ENCODE measurements around the gene FZD1.

FZD1 gene

GRCh38 chr7:91288208-91288824 is 24.1 kb downstream of the FZD1 start:
- DNase-seq, result peak; percentile 30
- no peak overlapping the region for H2AFZ ChIP-seq (ENCODE audit: low read depth, low read length)

GRCh38 chr7:91289633-91290254 is 25.5 kb downstream of the FZD1 start:
- Histone ChIP-seq H3K9me3 (ENCODE audit: insufficient read depth, low read length, severe bottlenecking) (no peaks in the 10 kb centered on the region), H3K27ac (ENCODE audit: low read length) (no peak overlapping the region), H3K27me3 (ENCODE audit: insufficient read depth, low read length, poor library complexity) (peaks cover 4% of the 10 kb centered on the region), H4K20me1 (ENCODE audit: insufficient read depth, low read length) (no peaks in the 10 kb centered on the region), H3K4me2 (ENCODE audit: insufficient read depth, low read length) (no peak overlapping the region), H3K4me1 (ENCODE audit: insufficient read depth, low read length) (no peaks in the 10 kb centered on the region), H3K9ac (ENCODE audit: low read depth, low read length) (no peak overlapping the region), H3K79me2 (ENCODE audit: insufficient read depth, low read length) (no peaks in the 10 kb centered on the region), H2AFZ (ENCODE audit: low read depth, low read length) (no peak overlapping the region), H3K4me3 (ENCODE audit: low read depth in 1 of 2, low read length in 2 of 2) (no peak overlapping the region), H3K36me3 (ENCODE audit: insufficient read depth, low read length) (no peaks in the 10 kb centered on the region)
- TF ChIP-seq EZH2 (IDR thresholded peaks at IDR 0.05; ENCODE audit: borderline replicate concordance, low read depth, low read length, severe bottlenecking) (no peak), CTCF (IDR thresholded peaks at IDR 0.05; ENCODE audit: borderline replicate concordance, extremely low read depth, low read length, poor library complexity, severe bottlenecking) (no peak)
- ATAC-seq (ENCODE audit: insufficient read depth, low read depth) (no peak), DNase-seq (no peak)

More at GRCh38 chr7:91288208-91288824, 24.1 kb downstream of the FZD1 start:
- TF ChIP-seq CTCF (IDR thresholded peaks at IDR 0.05; ENCODE audit: borderline replicate concordance, extremely low read depth, low read length, poor library complexity, severe bottlenecking), result peak; percentile 50
- no peak for TF ChIP-seq EZH2 (IDR thresholded peaks at IDR 0.05; ENCODE audit: borderline replicate concordance, low read depth, low read length, severe bottlenecking)
- no peaks in the 10 kb centered on the region for H4K20me1 ChIP-seq (ENCODE audit: insufficient read depth, low read length)
- no peak for ATAC-seq (ENCODE audit: insufficient read depth, low read depth)
- no peak overlapping the region for H3K9ac ChIP-seq (ENCODE audit: low read depth, low read length)
- no peak overlapping the region for H3K4me3 ChIP-seq (ENCODE audit: low read depth in 1 of 2, low read length in 2 of 2)
- no peak overlapping the region for H3K27ac ChIP-seq (ENCODE audit: low read length)
- H3K9me3 ChIP-seq (ENCODE audit: insufficient read depth, low read length, severe bottlenecking), result no peaks in the 10 kb centered on the region
- H3K4me2 ChIP-seq (ENCODE audit: insufficient read depth, low read length), result no peak overlapping the region
- H3K36me3 ChIP-seq (ENCODE audit: insufficient read depth, low read length), result no peaks in the 10 kb centered on the region
- H3K27me3 ChIP-seq (ENCODE audit: insufficient read depth, low read length, poor library complexity), result no peaks in the 10 kb centered on the region
- no peaks in the 10 kb centered on the region for H3K79me2 ChIP-seq (ENCODE audit: insufficient read depth, low read length)
- H3K4me1 ChIP-seq (ENCODE audit: insufficient read depth, low read length), result no peaks in the 10 kb centered on the region

- H3K79me2 ChIP-seq (ENCODE audit: insufficient read depth, low read length), result no peaks in the 10 kb centered on the region
- no peak overlapping the region for H3K4me3 ChIP-seq (ENCODE audit: low read depth in 1 of 2, low read length in 2 of 2)
- H4K20me1 ChIP-seq (ENCODE audit: insufficient read depth, low read length), result no peaks in the 10 kb centered on the region
- peaks cover 4% of the 10 kb centered on the region for H3K27me3 ChIP-seq (ENCODE audit: insufficient read depth, low read length, poor library complexity)
- TF ChIP-seq CTCF (IDR thresholded peaks at IDR 0.05; ENCODE audit: borderline replicate concordance, extremely low read depth, low read length, poor library complexity, severe bottlenecking) (no peak), EZH2 (IDR thresholded peaks at IDR 0.05; ENCODE audit: borderline replicate concordance, low read depth, low read length, severe bottlenecking) (no peak)
- no peaks in the 10 kb centered on the region for H3K9me3 ChIP-seq (ENCODE audit: insufficient read depth, low read length, severe bottlenecking)
- no peak overlapping the region for H3K4me2 ChIP-seq (ENCODE audit: insufficient read depth, low read length)
- no peak overlapping the region for H2AFZ ChIP-seq (ENCODE audit: low read depth, low read length)
- ATAC-seq (ENCODE audit: insufficient read depth, low read depth) (no peak), DNase-seq (no peak)
- no peaks in the 10 kb centered on the region for H3K36me3 ChIP-seq (ENCODE audit: insufficient read depth, low read length)
- H3K27ac ChIP-seq (ENCODE audit: low read length), result no peak overlapping the region
- H3K9ac ChIP-seq (ENCODE audit: low read depth, low read length), result no peak overlapping the region
- no peaks in the 10 kb centered on the region for H3K4me1 ChIP-seq (ENCODE audit: insufficient read depth, low read length)
Measured at GRCh38 chr7:91291302-91291701, 27.1 kb downstream of the FZD1 start.
